Choroid plexus epithelial cell (primary cell): ENCODE data around the gene SERAC1.
"Not testable (repeated sequence)": the region's sequence is repeated elsewhere in the genome, so short reads cannot be mapped to it uniquely, and the experiment has no call there.

Experiments used
- DNase-seq: peaks from one replicate; pipeline ENCODE4 v3.0.0-alpha.2; 2010; ENCODE audit warnings: low read depth
- H3K4me3 ChIP-seq: 2 replicates; pipeline ENCODE4 v1.5.1; 2011; ENCODE audit warnings: low read depth, mild to moderate bottlenecking, control low read depth, low read length, moderate library complexity
- CTCF ChIP-seq: conservative IDR thresholded peaks from 2 replicates; pipeline ENCODE4 v1.5.1; 2011; ENCODE audit warnings: low read depth, mild to moderate bottlenecking, control low read depth, inconsistent platforms, low read length, moderate library complexity

Gene SERAC1

GRCh38 chr6:158170656-158171081 is 2.6 kb upstream of the SERAC1 start:
- no peak for TF ChIP-seq CTCF
- peak; percentile 91 for DNase-seq
- H3K4me3 ChIP-seq: no peak overlapping the region

- not testable (repeated sequence) for DNase-seq, H3K4me3 ChIP-seq
These were observed 1.6 kb upstream of the SERAC1 start for GRCh38 chr6:158169634-158170033.

- DNase-seq: no peak
- no peak for TF ChIP-seq CTCF
- H3K4me3 ChIP-seq: no peak overlapping the region
These were observed 2.1 kb downstream of the SERAC1 start for GRCh38 chr6:158165919-158166416.

GRCh38 chr6:158164579-158165170 is 3.4 kb downstream of the SERAC1 start:
- DNase-seq: no peak
- no peak for TF ChIP-seq CTCF
- H3K4me3 ChIP-seq: no peak overlapping the region

- DNase-seq: no peak
- no peak for TF ChIP-seq CTCF
- H3K4me3 ChIP-seq: no peak overlapping the region
These were observed 6.4 kb downstream of the SERAC1 start for GRCh38 chr6:158161566-158162254.

GRCh38 chr6:158160932-158161539 is 7.0 kb downstream of the SERAC1 start:
- no peak for TF ChIP-seq CTCF
- peak; percentile 73 for DNase-seq
- H3K4me3 ChIP-seq: no peak overlapping the region

GRCh38 chr6:158158748-158159147 is 9.3 kb downstream of the SERAC1 start:
- no peak for DNase-seq
- no peak for TF ChIP-seq CTCF

More at GRCh38 chr6:158158748-158159147, 9.3 kb downstream of the SERAC1 start:
- no peak overlapping the region for H3K4me3 ChIP-seq
